HG03521 (cell line): ENCODE results near the gene SH3BP4.

Experiments
- ATAC-seq: cut with Tn5 transposase; IDR thresholded peaks from one replicate; pipeline ENCODE4 v1.9.1; 2021; ENCODE audit warnings: mild to moderate bottlenecking, moderate library complexity; ENCODE audit not compliant: unreplicated experiment

The SH3BP4 gene

DNA sequence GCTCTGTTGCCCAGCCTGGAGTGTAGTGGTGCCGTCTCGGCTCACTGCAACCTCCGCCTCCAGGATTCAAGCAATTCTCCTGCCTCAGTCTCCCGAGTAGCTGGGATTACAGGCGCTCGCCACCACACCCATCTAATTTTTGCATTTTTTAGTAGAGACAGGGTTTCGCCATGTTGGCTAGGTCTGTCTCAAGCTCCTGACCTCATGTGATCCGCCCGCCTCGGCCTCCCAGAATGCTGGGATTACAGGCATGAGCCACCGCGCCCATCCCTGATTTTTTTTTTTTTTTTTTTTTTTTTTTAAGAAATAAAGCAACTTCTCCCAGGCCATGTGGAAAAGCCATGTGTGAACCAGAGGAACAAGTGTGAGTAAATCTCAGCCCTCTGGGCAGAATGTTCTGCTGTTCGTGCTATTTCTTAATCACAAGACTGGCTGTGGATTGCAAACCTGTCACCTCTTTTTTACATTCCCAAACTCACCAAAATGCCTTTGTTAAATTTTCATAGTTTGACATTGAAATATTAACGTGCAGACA, 6.4 kb upstream of the SH3BP4 start:
- ATAC-seq = no peak

DNA sequence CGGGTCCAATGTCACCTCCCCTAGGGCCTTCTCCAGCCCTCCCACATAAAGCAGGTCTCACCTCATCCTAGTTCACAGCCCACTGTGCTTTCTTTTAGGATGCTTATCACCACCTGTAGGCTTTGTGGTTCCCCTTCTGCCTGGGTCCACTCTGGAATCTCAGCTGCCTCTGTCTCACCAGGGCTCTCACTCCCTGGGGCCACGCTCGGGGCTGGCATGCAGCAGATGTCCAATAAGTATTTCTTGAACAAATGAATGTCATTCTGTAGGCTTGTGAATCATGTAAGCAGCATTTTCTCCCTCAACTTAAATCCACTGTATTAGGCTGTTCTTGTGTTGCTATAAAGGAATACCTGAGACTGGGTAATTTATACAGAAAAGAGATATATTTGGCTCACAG, 4.3 kb upstream of the SH3BP4 start:
- ATAC-seq = no peak

- no peak for ATAC-seq
Observed at GRCh38 chr2:234949762-234950434, 1.9 kb upstream of the SH3BP4 start.

- ATAC-seq = no peak
Observed at GRCh38 chr2:234950435-234950729, 1.4 kb upstream of the SH3BP4 start.

GRCh38 chr2:234950730-234951663, 820 bp upstream of the SH3BP4 start:
- no peak for ATAC-seq

DNA sequence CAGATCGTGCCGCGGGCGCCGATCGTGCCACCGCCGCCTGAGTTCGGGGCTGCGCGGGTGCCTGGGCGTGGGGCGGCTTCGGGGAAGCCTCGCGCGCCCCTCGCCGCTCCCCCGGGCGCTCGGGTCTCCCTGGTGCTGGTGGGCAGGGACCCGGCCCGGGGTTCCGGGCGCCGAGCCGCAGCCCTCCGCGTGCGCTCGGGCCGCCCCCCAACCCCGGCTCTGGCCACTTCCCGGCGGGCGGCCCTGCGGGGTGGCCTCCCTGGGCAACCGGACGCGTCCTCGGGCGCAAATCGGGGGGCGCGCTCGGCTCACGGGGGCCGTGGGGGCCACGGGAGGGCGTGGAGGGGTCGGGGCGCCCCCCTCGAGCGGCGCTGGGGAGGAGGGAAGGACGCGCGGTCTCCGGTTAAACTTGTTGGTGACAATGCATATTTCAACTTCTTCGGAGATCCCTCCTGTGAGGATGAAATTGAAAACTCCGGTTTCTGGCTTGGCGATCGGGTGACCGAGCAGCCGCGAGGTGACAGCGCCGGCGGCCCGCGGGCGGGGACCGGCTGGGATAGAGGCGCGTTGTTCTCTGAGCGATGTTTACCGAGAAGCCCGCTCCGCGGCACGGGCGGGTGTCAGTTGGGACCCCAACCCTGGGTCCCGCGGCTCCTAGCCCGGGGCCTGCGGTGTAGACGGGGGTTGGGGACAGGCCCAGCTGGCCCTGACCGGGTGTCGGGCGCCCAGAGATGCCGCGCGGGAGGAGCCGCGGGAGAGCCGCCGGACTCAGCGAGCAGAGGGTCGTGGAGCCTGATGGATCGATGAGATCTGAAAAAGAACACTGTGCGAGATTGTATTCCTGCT, 676 bp downstream of the SH3BP4 start:
- no peak for ATAC-seq

DNA sequence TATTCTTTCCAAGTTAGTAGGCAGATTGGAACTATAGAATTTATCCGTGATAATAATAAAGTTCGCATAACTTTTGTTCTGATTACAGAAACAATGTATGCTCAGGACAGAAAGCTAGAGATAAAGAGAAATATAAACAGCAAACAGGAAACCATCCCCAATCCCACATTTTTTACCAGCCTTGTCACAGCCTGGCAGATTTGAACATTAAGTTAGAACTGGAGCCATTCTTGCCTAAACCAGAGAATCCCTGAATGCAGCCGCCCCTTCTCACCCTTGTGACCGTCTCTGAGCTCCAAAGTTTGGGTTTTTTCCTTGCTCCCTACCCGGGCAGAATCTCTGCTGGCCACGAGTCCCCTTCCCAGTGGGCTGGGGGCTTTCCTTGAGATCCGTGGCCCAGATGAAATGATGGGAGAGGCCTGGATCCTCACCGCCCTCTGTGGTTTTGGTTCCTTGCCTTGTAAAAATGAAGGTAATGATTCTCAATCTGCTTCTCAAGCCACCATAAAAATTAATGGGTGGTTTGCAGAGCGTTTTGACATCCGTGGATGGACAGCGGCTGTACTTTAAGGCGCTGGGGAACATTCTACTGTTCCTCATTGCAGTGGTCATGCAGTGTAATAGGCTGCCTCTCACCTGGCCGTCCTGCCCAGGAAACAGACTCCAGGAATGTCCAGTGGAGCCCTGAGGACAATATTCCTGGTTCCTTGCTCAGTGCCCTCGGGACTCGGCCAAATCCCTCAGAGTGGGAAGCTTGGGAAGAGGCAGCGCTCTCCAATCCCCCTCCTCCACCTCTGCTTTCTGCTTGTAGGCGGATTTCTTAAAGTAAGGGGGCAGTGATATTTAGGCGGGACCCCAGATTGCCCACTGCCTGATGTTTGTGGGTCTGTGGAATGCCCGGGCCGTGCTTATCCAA, 1.6 kb downstream of the SH3BP4 start:
- ATAC-seq = no peak

DNA sequence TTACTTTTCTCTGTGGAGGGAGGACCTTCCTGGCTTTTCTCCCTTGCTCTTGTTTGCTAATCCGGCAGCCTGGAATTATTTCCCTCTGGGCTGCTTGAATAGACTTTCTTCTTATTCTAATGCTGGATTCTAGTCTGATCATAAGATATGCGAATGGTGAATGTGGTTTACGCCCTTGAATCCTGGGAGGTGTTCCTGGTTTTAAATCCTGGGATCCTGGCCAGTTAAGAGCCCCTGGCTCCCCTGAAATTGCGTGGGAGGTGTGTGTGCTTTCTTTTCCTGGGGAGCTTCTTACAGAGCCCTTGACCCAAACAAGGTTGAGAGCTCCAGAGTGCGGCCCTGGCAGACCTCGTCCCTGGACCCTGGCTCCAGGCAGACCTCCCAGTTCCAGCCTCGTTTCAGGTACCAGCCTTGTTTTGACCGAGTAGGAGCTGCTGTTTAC, 2.8 kb downstream of the SH3BP4 start:
- no peak for ATAC-seq

- no peak for ATAC-seq
Observed at GRCh38 chr2:234955091-234955591, 3.3 kb downstream of the SH3BP4 start.

GRCh38 chr2:234955971-234956509, 4.2 kb downstream of the SH3BP4 start:
- ATAC-seq = no peak

- no peak for ATAC-seq
Observed at GRCh38 chr2:234957834-234958135, 6.0 kb downstream of the SH3BP4 start.

- no peak for ATAC-seq
Observed at GRCh38 chr2:234958311-234958710, 6.5 kb downstream of the SH3BP4 start.

DNA sequence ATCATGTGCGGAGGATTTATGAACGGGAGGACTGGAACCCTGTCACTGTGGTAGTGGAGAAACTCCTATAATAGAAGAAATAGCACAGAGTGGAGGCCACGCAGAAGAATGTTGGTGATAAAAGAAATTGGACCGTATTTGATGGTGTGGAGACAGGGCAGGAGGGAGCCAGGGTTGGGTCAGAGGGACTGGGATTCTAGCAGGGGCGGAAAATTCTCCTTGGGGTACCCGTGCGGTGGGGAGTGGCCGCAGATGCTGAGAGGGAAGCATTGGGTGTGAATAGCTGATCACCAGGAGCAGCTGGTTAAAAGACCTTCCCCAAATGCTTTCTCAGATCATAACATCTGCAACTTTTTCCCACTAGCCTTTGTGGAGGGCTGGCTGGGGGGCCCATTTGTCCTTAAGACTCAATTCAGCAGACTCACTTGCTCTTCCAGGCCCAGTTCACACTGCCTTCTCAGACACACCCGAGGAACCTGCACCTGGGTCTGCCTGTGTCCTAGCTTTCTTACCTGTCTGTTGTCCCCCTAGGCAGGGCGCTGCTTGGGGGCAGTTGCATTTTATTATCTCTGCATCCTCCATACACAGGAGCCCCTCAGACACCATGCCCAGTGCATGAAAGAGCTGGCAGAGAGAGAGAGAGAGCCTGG, 7.1 kb downstream of the SH3BP4 start:
- no peak for ATAC-seq

- ATAC-seq = no peak
Observed at GRCh38 chr2:234960175-234961088, 8.6 kb downstream of the SH3BP4 start.

GRCh38 chr2:234961784-234962183, 10.0 kb downstream of the SH3BP4 start:
- ATAC-seq = no peak

- no peak for ATAC-seq
Observed at GRCh38 chr2:234963773-234964615, 12.2 kb downstream of the SH3BP4 start.
